Trophoblast cell (in vitro differentiated cells and primary cell): Measurements from ENCODE around the gene TRAP1.

Source experiments
- DNase-seq, 2 donors: peaks; one replicate each; pipeline ENCODE4 v3.0.0-alpha.2; 2016
- H2AFZ ChIP-seq: 2 replicates; pipeline ENCODE4 v1.6.1; 2013; ENCODE audit warnings: low read length, moderate library complexity, mild to moderate bottlenecking; ENCODE audit not compliant: insufficient read depth, poor library complexity
- H2AK5ac ChIP-seq: 2 replicates; pipeline ENCODE4 v1.6.1; 2013; ENCODE audit warnings: mild to moderate bottlenecking, low read length
- H2BK120ac ChIP-seq: 2 replicates; pipeline ENCODE4 v1.6.1; 2013; ENCODE audit warnings: low read length, mild to moderate bottlenecking, moderate library complexity; ENCODE audit not compliant: insufficient read depth, poor library complexity
- H2BK12ac ChIP-seq: 2 replicates; pipeline ENCODE4 v1.6.1; 2013; ENCODE audit warnings: mild to moderate bottlenecking, low read length, moderate library complexity
- H2BK5ac ChIP-seq: 2 replicates; pipeline ENCODE4 v1.6.1; 2013; ENCODE audit warnings: low read length, low read depth, moderate library complexity, mild to moderate bottlenecking; ENCODE audit not compliant: poor library complexity
- H3K14ac ChIP-seq: 2 replicates; pipeline ENCODE4 v1.6.1; 2013; ENCODE audit warnings: mild to moderate bottlenecking, low read length
- H3K18ac ChIP-seq: 2 replicates; pipeline ENCODE4 v1.6.1; 2013; ENCODE audit warnings: mild to moderate bottlenecking, low read length
- H3K23ac ChIP-seq: 2 replicates; pipeline ENCODE4 v1.6.1; 2013; ENCODE audit warnings: low read length
- H3K27ac ChIP-seq: 2 replicates; pipeline ENCODE4 v1.5.1; 2013; ENCODE audit warnings: low read depth, mild to moderate bottlenecking, inconsistent platforms, low read length, moderate library complexity
- H3K27me3 ChIP-seq: 2 replicates; pipeline ENCODE4 v1.6.1; 2013; ENCODE audit warnings: inconsistent platforms, mild to moderate bottlenecking, low read length, moderate library complexity; ENCODE audit not compliant: insufficient read depth
- H3K36me3 ChIP-seq, 2 experiments: 1 replicate in 1 of 2; 2 replicates in 1 of 2; pipeline ENCODE4 v1.6.1; 2013; ENCODE audit warnings: low read length in 2 of 2, mild to moderate bottlenecking in 2 of 2, moderate library complexity in 1 of 2; ENCODE audit not compliant: insufficient read depth in 2 of 2, control insufficient read depth in 1 of 2
- H3K4ac ChIP-seq: 2 replicates; pipeline ENCODE4 v1.6.1; 2013; ENCODE audit warnings: low read depth, mild to moderate bottlenecking, low read length, moderate library complexity
- H3K4me1 ChIP-seq, 2 experiments: 1 replicate in 1 of 2; 2 replicates in 1 of 2; pipeline ENCODE4 v1.6.1; 2013; ENCODE audit warnings: low read length in 2 of 2, mild to moderate bottlenecking in 2 of 2, moderate library complexity in 1 of 2; ENCODE audit not compliant: insufficient read depth in 2 of 2, control insufficient read depth in 1 of 2
- H3K4me2 ChIP-seq: 2 replicates; pipeline ENCODE4 v1.6.1; 2013; ENCODE audit warnings: inconsistent platforms, mild to moderate bottlenecking, low read length, moderate library complexity
- H3K4me3 ChIP-seq: 2 replicates; pipeline ENCODE4 v1.5.1; 2013; ENCODE audit warnings: mild to moderate bottlenecking, low read depth, low read length, inconsistent platforms
- H3K79me1 ChIP-seq: one replicate; pipeline ENCODE4 v1.6.1; 2013; ENCODE audit warnings: low read length
- H3K79me2 ChIP-seq: 2 replicates; pipeline ENCODE4 v1.6.1; 2013; ENCODE audit warnings: low read length, mild to moderate bottlenecking; ENCODE audit not compliant: control insufficient read depth, insufficient read depth, poor library complexity
- H3K9ac ChIP-seq: 2 replicates; pipeline ENCODE4 v1.6.1; 2013; ENCODE audit warnings: mild to moderate bottlenecking, low read length
- H3K9me3 ChIP-seq: 2 replicates; pipeline ENCODE4 v1.6.1; 2013; ENCODE audit warnings: low read depth, mild to moderate bottlenecking, control low read depth, inconsistent platforms, low read length; ENCODE audit not compliant: insufficient read depth
- H4K12ac ChIP-seq: 2 replicates; pipeline ENCODE4 v1.6.1; 2013; ENCODE audit warnings: low read depth, mild to moderate bottlenecking, low read length, moderate library complexity
- H4K8ac ChIP-seq: 2 replicates; pipeline ENCODE4 v1.6.1; 2013; ENCODE audit warnings: low read depth, mild to moderate bottlenecking, low read length, moderate library complexity
- H4K91ac ChIP-seq: one replicate; pipeline ENCODE4 v1.6.1; 2013; ENCODE audit warnings: low read depth, mild to moderate bottlenecking, low read length, moderate library complexity
- WGBS: extraction: QIAGEN DNeasy Blood & Tissue Kit; methylation state at CpG from one replicate; pipeline ENCODE4 v1.1.7; 2013; ENCODE audit warnings: missing lambda C conversion rate; ENCODE audit not compliant: insufficient read length, insufficient coverage; ENCODE audit errors: extremely low coverage; 5-methylcytosine and 5-hydroxymethylcytosine counted together

TRAP1 gene

GRCh38 chr16:3740934-3741333 is 23.6 kb upstream of the TRAP1 start:
- H3K27me3 ChIP-seq = no peaks in the 10 kb centered on the region
- no peak overlapping the region for H4K91ac ChIP-seq
- no peak for DNase-seq
- no peak overlapping the region for H2AFZ ChIP-seq
- no peaks in the 10 kb centered on the region for H3K79me1 ChIP-seq
- H3K4ac ChIP-seq = no peak overlapping the region
- peaks cover 61 to 76% of the 10 kb centered on the region in 2 experiments for H3K36me3 ChIP-seq
- H3K23ac ChIP-seq = no peak overlapping the region
- no peak overlapping the region for H2BK120ac ChIP-seq
- no peak overlapping the region for H2BK5ac ChIP-seq
- H3K14ac ChIP-seq = no peak overlapping the region
- H4K12ac ChIP-seq = no peak overlapping the region
- H3K18ac ChIP-seq = no peak overlapping the region
- H4K8ac ChIP-seq = no peak overlapping the region
- H3K9me3 ChIP-seq = peaks cover 2% of the 10 kb centered on the region
- H3K27ac ChIP-seq = no peak overlapping the region
- no CpG with 5 or more reads among the region's 16 CpGs for WGBS
- no peak overlapping the region for H3K4me3 ChIP-seq
- no peak overlapping the region for H2BK12ac ChIP-seq
- H2AK5ac ChIP-seq = no peak overlapping the region
- H3K4me1 ChIP-seq = peaks cover 0 to 2% of the 10 kb centered on the region in 2 experiments
- no peak overlapping the region for H3K4me2 ChIP-seq
- no peaks in the 10 kb centered on the region for H3K79me2 ChIP-seq
- H3K9ac ChIP-seq = no peak overlapping the region

- Histone ChIP-seq H3K4me2 (no peak overlapping the region), H3K79me1 (no peaks in the 10 kb centered on the region), H3K23ac (no peak overlapping the region), H2BK5ac (no peak overlapping the region), H4K12ac (no peak overlapping the region), H4K91ac (no peak overlapping the region), H2BK12ac (no peak overlapping the region), H3K18ac (no peak overlapping the region), H4K8ac (no peak overlapping the region), H3K9ac (no peak overlapping the region), H3K9me3 (peaks cover 2% of the 10 kb centered on the region), H3K36me3 (peaks cover 64 to 78% of the 10 kb centered on the region in 2 experiments), H3K4me1 (no peaks in the 10 kb centered on the region), H2AK5ac (no peak overlapping the region), H3K79me2 (no peaks in the 10 kb centered on the region), H3K14ac (no peak overlapping the region), H3K4me3 (no peak overlapping the region), H3K27me3 (no peaks in the 10 kb centered on the region), H2AFZ (no peak overlapping the region), H2BK120ac (no peak overlapping the region), H3K4ac (no peak overlapping the region), H3K27ac (no peak overlapping the region)
- WGBS = no CpG with 5 or more reads among the region's 14 CpGs
- no peak for DNase-seq
Observed at GRCh38 chr16:3740186-3740585, 22.9 kb upstream of the TRAP1 start.

GRCh38 chr16:3739636-3740035 is 22.3 kb upstream of the TRAP1 start:
- H2BK5ac ChIP-seq = no peak overlapping the region
- H4K8ac ChIP-seq = no peak overlapping the region
- H3K4me1 ChIP-seq = no peaks in the 10 kb centered on the region
- no peak overlapping the region for H4K12ac ChIP-seq
- no peak overlapping the region for H2BK12ac ChIP-seq
- no peak overlapping the region for H3K18ac ChIP-seq
- H3K27ac ChIP-seq = no peak overlapping the region
- no peak overlapping the region for H4K91ac ChIP-seq
- no peak for DNase-seq
- no peak overlapping the region for H3K4me2 ChIP-seq
- no peak overlapping the region for H2BK120ac ChIP-seq
- no peak overlapping the region for H2AK5ac ChIP-seq
- no peak overlapping the region for H3K4me3 ChIP-seq
- H3K23ac ChIP-seq = no peak overlapping the region
- H2AFZ ChIP-seq = no peak overlapping the region
- H3K27me3 ChIP-seq = no peaks in the 10 kb centered on the region
- no peaks in the 10 kb centered on the region for H3K79me1 ChIP-seq
- no CpG with 5 or more reads among the region's 9 CpGs for WGBS
- H3K9me3 ChIP-seq = peaks cover 6% of the 10 kb centered on the region
- no peak overlapping the region for H3K4ac ChIP-seq
- H3K9ac ChIP-seq = no peak overlapping the region
- peaks cover 67 to 79% of the 10 kb centered on the region in 2 experiments for H3K36me3 ChIP-seq
- H3K14ac ChIP-seq = no peak overlapping the region
- no peaks in the 10 kb centered on the region for H3K79me2 ChIP-seq

- no CpG with 5 or more reads among the region's 8 CpGs for WGBS
Observed at GRCh38 chr16:3738541-3738940, 21.2 kb upstream of the TRAP1 start.

More at GRCh38 chr16:3738541-3738940, 21.2 kb upstream of the TRAP1 start:
- Histone ChIP-seq H3K4me3 (no peak overlapping the region), H3K4me2 (no peak overlapping the region), H3K36me3 (peaks cover 70 to 78% of the 10 kb centered on the region in 2 experiments), H3K27ac (no peak overlapping the region), H3K18ac (no peak overlapping the region), H4K12ac (no peak overlapping the region), H2AFZ (no peak overlapping the region), H3K9ac (no peak overlapping the region), H3K27me3 (no peaks in the 10 kb centered on the region), H3K79me2 (no peaks in the 10 kb centered on the region), H2BK5ac (no peak overlapping the region), H3K23ac (no peak overlapping the region), H2BK12ac (no peak overlapping the region), H3K14ac (no peak overlapping the region), H3K4ac (no peak overlapping the region), H4K8ac (no peak overlapping the region), H3K4me1 (no peaks in the 10 kb centered on the region), H2AK5ac (no peak overlapping the region), H4K91ac (no peak overlapping the region), H3K9me3 (peaks cover 7% of the 10 kb centered on the region), H2BK120ac (no peak overlapping the region), H3K79me1 (no peaks in the 10 kb centered on the region)
- DNase-seq = no peak
